IPS-15b (cell line): Measurements from ENCODE around the gene PTPRU.
"Not testable (repeated sequence)": the region's sequence is repeated elsewhere in the genome, so short reads cannot be mapped to it uniquely, and the experiment has no call there.

Source experiments
- H3K27me3 ChIP-seq: one replicate; pipeline ENCODE4 v1.6.1; 2013; ENCODE audit warnings: low read length; ENCODE audit not compliant: control insufficient read depth, insufficient read depth
- H3K36me3 ChIP-seq: one replicate; pipeline ENCODE4 v1.6.1; 2013; ENCODE audit warnings: low read length; ENCODE audit not compliant: control insufficient read depth, insufficient read depth
- H3K4me1 ChIP-seq: one replicate; pipeline ENCODE4 v1.6.1; 2013; ENCODE audit warnings: mild to moderate bottlenecking, low read length; ENCODE audit not compliant: control insufficient read depth, insufficient read depth
- H3K4me3 ChIP-seq: one replicate; pipeline ENCODE4 v1.5.1; 2013; ENCODE audit warnings: low read depth, low read length
- H3K9ac ChIP-seq: one replicate; pipeline ENCODE4 v1.6.1; 2013; ENCODE audit warnings: low read depth, mild to moderate bottlenecking, low read length
- H3K9me3 ChIP-seq: one replicate; pipeline ENCODE4 v1.6.1; 2013; ENCODE audit warnings: mild to moderate bottlenecking, low read length; ENCODE audit not compliant: control insufficient read depth, insufficient read depth

PTPRU gene

DNA sequence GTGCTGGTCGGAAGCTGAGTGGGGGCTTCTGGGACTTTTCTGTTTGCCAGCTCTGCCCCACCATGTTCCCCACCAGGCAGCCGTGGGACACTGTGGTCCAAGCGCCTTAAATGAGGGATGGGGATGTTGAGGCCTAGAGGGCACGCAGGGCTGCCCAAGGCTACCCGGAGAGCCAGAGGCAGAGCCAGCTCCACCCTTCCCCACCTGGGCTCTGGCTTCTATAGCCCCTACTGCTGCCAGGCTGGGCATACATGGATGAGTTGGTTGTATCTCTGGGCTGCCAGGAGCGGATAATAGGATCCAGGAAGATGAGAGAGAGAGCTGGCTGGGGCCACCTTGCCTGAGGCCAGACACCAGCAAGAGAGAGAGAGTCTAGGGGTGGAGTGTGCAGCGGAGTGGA lies 49.4 kb downstream of the PTPRU start:
- Histone ChIP-seq H3K9me3 (no peaks in the 10 kb centered on the region), H3K4me1 (peaks cover 7% of the 10 kb centered on the region), H3K4me3 (no peak overlapping the region), H3K27me3 (no peaks in the 10 kb centered on the region), H3K36me3 (peaks cover 3% of the 10 kb centered on the region), H3K9ac (no peak overlapping the region)

DNA sequence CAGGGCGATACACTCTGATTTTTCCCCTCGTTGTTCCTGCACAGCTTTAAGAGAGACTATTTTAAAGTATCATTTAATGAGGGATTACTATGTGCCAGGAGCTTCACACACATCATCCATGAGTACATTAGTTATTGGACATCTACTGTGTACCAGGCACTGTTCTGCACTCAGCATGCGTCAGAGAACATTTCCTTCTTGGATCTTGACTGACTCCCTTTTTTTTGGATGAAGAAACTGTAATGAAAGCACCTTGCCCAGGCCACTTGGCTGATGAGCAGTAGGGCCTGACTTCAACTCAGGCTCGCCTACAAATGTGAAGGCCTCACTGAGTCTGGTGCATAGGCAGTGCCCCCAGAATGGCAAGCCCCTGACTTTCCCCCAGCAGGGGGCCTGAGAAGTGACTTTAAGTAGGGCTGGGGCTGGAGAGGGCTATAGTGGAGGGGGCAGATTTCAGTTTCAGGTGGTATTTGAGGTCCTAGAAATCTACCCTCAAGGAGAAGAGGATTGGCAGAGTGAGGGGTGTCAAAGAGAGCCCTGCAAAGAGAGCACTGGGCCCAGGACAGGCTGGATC lies 50.0 kb downstream of the PTPRU start:
- Histone ChIP-seq H3K36me3 (peaks cover 3% of the 10 kb centered on the region), H3K9me3 (no peaks in the 10 kb centered on the region), H3K4me1 (peaks cover 7% of the 10 kb centered on the region), H3K4me3 (no peak overlapping the region), H3K9ac (no peak overlapping the region), H3K27me3 (no peaks in the 10 kb centered on the region)

DNA sequence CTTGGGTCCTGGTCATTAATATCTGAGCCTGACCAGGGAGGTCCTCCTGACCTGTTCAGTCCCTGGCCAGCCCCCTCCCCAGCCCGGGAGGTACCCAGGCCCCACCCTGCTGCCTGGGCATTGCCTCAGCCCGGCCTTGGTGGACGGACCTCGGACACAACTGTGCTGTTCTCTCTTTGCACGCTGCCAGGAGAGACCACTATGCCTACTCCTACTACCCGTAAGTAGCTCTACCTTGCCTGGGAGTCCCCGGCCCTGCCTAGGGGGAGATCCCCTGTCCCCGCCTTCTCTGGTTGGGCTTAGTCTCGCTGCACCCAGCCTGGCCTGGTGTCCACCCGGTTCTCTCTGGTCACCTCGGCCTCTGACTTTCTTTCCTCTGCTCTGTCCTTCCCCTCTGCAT lies 53.2 kb downstream of the PTPRU start:
- no peak overlapping the region for H3K9ac ChIP-seq
- H3K4me1 ChIP-seq = no peaks in the 10 kb centered on the region
- no peak overlapping the region for H3K4me3 ChIP-seq
- H3K36me3 ChIP-seq = peaks cover 11% of the 10 kb centered on the region
- H3K9me3 ChIP-seq = no peaks in the 10 kb centered on the region
- no peaks in the 10 kb centered on the region for H3K27me3 ChIP-seq

DNA sequence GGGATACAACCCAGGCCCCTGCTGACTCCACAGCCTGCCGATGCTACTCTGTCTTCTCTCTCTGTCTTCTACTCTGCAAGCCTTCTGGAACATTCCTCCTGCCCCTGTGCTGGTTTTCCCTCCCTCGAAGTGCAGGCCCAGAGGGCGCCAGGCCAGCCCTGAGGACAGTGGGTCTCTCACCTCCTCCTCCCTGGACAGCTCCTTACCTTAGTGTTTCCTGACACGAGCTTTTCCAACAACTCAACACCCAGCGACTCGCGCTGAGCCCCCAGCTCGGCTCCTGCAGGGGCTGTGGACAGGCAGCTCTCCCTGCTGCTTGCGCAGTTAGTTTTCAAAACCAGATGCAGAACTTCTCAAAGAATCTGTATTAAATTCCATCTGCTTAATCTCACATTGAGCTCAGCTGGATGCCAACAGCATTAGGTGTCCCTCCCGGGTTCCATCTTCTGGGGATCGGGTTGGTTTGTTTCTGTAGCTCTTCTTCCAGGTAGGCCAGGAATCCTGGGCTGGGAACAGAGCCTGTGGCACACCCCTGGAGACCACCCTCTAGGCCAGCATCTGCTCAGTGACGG lies 54.2 kb downstream of the PTPRU start:
- Histone ChIP-seq H3K4me1 (no peaks in the 10 kb centered on the region), H3K36me3 (peaks cover 11% of the 10 kb centered on the region), H3K9ac (no peak overlapping the region), H3K9me3 (no peaks in the 10 kb centered on the region), H3K27me3 (no peaks in the 10 kb centered on the region), H3K4me3 (no peak overlapping the region)

DNA sequence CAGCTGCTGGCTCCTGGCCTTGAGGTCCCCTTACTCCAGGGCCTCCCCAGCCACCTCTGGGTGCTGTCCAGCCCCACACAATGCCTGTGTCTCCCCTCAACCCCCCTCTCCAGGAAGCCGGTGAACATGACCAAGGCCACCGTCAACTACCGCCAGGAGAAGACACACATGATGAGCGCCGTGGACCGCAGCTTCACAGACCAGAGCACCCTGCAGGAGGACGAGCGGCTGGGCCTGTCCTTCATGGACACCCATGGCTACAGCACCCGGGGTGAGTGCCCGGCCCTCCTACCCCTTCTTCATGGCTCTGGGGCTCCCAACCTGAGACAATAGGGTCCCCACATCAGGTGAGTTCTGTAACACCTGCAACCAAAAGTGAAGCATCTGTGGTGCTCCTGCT lies 55.4 kb downstream of the PTPRU start:
- no peak overlapping the region for H3K9ac ChIP-seq
- H3K4me1 ChIP-seq = no peaks in the 10 kb centered on the region
- no peak overlapping the region for H3K4me3 ChIP-seq
- no peaks in the 10 kb centered on the region for H3K27me3 ChIP-seq
- H3K36me3 ChIP-seq = peaks cover 11% of the 10 kb centered on the region
- no peaks in the 10 kb centered on the region for H3K9me3 ChIP-seq

DNA sequence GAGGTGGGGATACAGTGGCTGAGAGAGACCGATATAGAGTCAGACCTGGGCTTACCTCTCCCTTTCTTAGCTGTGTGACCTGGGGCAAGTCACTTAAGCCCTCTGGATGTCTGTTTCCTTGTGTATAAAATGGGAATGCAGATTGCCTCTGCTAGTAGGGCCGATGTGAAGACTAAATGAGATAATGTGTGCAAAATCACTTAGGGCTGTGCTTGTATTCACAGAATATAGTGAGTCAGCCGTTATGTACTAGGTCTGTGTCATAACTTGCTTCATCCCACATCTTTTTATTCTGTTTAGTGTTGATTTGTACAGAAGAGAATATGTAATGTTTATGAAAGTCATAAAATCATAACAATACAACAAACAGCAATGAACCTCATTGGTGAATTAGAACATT lies 56.0 kb downstream of the PTPRU start:
- Histone ChIP-seq H3K27me3 (no peaks in the 10 kb centered on the region), H3K9ac (no peak overlapping the region), H3K36me3 (peaks cover 11% of the 10 kb centered on the region), H3K4me3 (no peak overlapping the region), H3K4me1 (no peaks in the 10 kb centered on the region), H3K9me3 (no peaks in the 10 kb centered on the region)

DNA sequence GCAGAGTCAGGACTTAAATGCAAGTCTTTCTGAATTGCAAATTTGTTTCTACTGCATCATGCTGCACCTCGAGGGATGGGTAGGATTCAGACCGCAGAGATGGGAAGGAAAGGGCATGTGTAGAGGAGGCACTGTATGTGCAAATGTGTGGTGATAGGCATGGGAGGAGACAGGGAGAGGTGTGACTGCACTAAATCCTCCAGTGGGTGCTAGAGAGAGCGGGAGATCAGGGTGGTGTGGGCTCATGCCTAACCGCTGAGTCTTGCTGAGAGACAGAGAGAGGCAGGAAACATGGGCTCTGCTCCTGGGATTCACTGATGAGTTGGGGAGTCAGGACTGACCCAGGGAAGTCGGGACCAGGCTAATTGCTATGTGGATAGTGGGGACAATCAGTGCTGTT lies 61.1 kb downstream of the PTPRU start:
- no peaks in the 10 kb centered on the region for H3K27me3 ChIP-seq
- H3K9me3 ChIP-seq = no peaks in the 10 kb centered on the region
- no peaks in the 10 kb centered on the region for H3K36me3 ChIP-seq
- no peak overlapping the region for H3K9ac ChIP-seq
- H3K4me1 ChIP-seq = no peaks in the 10 kb centered on the region
- H3K4me3 ChIP-seq = no peak overlapping the region

DNA sequence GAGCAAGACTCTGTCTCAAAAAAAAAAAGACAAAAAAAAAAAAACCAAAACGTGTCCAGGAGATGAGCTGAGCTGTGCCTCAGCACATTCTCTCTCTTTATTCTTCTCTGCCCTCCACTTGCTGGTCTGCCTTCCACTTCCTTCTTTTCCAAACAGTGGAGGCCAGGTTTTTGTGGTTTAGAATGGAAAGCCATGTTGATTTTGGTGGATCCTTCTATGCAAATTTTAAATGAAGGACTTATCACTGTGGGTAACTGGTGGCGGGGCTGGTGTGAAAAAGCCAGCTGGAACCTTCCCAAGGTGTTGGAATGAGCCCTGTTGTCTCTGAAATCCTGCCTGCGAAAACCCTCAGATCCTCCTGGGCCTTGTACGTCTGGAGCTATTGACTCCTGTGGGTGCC lies 61.9 kb downstream of the PTPRU start:
- H3K4me1 ChIP-seq = peaks cover under 1% of the 10 kb centered on the region
- no peaks in the 10 kb centered on the region for H3K36me3 ChIP-seq
- H3K9me3 ChIP-seq = no peaks in the 10 kb centered on the region
- no peak overlapping the region for H3K9ac ChIP-seq
- H3K4me3 ChIP-seq = no peak overlapping the region
- no peaks in the 10 kb centered on the region for H3K27me3 ChIP-seq

DNA sequence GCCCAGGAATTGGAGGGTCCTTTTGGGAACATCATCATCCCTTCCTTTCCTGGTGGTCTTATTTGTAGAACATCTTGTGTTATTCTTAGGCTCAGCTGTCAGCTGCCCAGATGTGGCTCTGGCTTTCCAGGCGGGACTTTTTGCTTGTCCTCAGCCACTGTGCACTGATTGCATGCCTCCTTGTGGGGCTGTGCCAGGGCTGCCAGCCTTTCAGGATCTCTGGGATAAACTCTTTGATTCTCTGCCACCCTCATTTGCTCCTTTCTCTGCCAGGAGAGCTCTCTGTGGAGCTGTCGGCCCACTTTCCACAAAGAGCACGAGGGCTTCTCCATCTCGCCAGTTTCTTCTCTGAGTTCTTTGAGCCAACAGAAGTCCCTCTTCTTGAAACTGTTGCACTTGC lies 63.1 kb downstream of the PTPRU start:
- H3K36me3 ChIP-seq = no peaks in the 10 kb centered on the region
- H3K9me3 ChIP-seq = no peaks in the 10 kb centered on the region
- no peaks in the 10 kb centered on the region for H3K27me3 ChIP-seq
- peaks cover 3% of the 10 kb centered on the region for H3K4me1 ChIP-seq
- H3K9ac ChIP-seq = no peak overlapping the region
- H3K4me3 ChIP-seq = no peak overlapping the region

DNA sequence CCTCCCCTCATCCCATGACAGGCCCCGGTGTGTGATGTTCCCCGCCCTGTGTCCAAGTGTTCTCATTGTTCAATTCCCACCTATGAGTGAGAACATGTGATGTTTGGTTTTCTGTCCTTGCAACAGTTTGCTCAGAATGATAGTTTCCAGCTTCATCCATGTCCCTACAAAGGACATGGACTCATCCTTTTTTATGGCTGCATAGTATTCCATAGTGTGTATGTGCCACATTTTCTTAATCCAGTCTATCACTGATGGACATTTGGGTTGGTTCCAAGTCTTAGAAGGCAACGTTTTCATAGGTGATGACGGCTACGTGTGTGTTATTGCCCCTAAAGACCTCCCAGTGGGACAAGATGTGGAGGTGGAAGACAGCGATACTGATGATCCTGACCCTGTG lies 65.4 kb downstream of the PTPRU start:
- H3K4me3 ChIP-seq, H3K36me3 ChIP-seq, H3K9me3 ChIP-seq, H3K27me3 ChIP-seq, H3K4me1 ChIP-seq, H3K9ac ChIP-seq: not testable (repeated sequence)

DNA sequence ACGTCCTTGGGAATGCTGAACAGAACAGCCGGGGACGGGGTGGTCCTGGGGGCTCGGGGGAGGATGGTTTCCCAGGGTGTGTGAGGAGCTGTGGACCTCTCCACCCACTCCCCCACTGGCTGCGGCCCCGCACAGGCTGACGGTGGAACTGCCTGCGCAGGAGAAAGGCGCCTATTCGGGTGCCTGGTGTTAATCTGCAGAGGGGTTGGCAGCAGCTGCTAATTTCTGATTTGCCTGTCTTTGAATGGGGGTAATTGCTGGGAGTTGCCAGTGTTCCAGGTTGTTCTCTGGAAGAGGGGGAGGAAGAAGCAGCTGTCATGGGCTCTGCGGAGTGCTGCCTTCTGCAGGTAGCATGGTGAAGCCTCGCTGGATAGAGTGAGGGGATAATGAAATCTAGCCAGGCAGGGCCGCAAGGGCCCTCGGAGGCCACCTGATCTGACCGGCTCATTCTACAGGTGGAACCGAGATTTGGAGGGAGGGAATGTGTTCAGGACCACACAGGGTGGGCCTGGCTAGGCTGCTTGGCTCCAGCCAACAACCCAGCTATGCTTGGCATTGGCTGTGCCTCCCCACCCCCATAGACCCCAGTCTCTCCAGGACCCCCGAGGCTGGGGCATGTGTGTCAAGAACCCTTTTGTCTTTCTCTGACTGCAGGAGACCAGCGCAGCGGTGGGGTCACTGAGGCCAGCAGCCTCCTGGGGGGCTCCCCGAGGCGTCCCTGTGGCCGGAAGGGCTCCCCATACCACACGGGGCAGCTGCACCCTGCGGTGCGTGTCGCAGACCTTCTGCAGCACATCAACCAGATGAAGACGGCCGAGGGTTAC lies 67.1 kb downstream of the PTPRU start:
- H3K36me3 ChIP-seq = peaks cover 10% of the 10 kb centered on the region
- H3K27me3 ChIP-seq = no peaks in the 10 kb centered on the region
- H3K9ac ChIP-seq = no peak overlapping the region
- peaks cover 3% of the 10 kb centered on the region for H3K4me1 ChIP-seq
- H3K4me3 ChIP-seq = no peak overlapping the region
- H3K9me3 ChIP-seq = no peaks in the 10 kb centered on the region

DNA sequence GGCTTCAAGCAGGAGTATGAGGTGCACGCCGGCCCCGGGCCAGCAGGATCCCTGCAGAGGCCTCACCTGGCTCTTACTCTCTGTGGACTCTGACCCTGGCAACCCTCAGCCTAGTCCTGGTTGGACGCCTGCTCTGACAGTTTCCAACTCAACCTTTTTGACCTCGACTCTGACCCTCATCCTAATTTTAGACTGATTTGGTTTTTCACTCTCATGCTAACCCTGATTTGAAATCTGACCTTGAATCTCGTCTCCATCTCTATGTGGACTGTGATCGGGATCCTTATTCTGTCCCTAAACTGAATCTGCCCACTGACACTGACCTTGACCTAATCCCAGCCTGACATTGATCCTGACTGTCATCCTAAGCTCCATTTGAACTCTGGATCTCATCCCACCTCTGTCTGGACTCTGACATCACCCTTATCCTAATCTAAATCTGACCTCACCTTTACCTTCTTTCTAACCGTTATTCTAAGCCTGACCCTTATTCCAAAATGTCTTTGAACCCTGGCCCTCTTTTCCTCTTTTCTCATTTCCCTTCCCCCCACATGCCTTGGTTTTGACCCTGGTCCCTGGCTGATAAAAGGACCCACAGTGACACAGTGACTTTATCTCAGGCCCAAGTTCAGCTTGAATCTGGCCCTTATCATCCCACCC lies 67.8 kb downstream of the PTPRU start:
- no peak overlapping the region for H3K4me3 ChIP-seq
- H3K4me1 ChIP-seq = peaks cover 3% of the 10 kb centered on the region
- no peaks in the 10 kb centered on the region for H3K9me3 ChIP-seq
- H3K36me3 ChIP-seq = peaks cover 10% of the 10 kb centered on the region
- H3K9ac ChIP-seq = no peak overlapping the region
- no peaks in the 10 kb centered on the region for H3K27me3 ChIP-seq
